ENCODE results near the gene SLC4A1AP.
"Not testable (repeated sequence)": the region's sequence is repeated elsewhere in the genome, so short reads cannot be mapped to it uniquely, and the experiment has no call there.

The SLC4A1AP gene

GRCh38 chr2:27683390-27684071 is 19.8 kb downstream of the SLC4A1AP start:
- no peak overlapping the region for H2BK120ac ChIP-seq (ENCODE audit: insufficient read depth, low read length, poor library complexity)
- H2AFZ ChIP-seq (ENCODE audit: insufficient read depth, low read length, poor library complexity) = no peak overlapping the region
- H3K9ac ChIP-seq (ENCODE audit: low read length) = no peak overlapping the region
- no peak overlapping the region for H3K14ac ChIP-seq (ENCODE audit: low read length)
- H3K4me3 ChIP-seq (ENCODE audit: low read depth, low read length) = no peak overlapping the region
- no peaks in the 10 kb centered on the region for H3K79me2 ChIP-seq (ENCODE audit: control insufficient read depth, insufficient read depth, low read length, poor library complexity)
- no peak overlapping the region for H4K8ac ChIP-seq (ENCODE audit: low read depth, low read length)
- H3K23ac ChIP-seq (ENCODE audit: low read length) = no peak overlapping the region
- H3K4me2 ChIP-seq (ENCODE audit: low read length) = no peak overlapping the region
- peaks cover 0 to 5% of the 10 kb centered on the region in 2 experiments for H3K4me1 ChIP-seq (ENCODE audit: control insufficient read depth in 1 of 2, insufficient read depth in 2 of 2, low read length in 2 of 2)
- no peak overlapping the region for H2BK12ac ChIP-seq (ENCODE audit: low read length)
- peaks cover 14 to 17% of the 10 kb centered on the region in 2 experiments for H3K36me3 ChIP-seq (ENCODE audit: control insufficient read depth in 1 of 2, insufficient read depth in 2 of 2, low read length in 2 of 2)
- H2AK5ac ChIP-seq (ENCODE audit: low read length) = no peak overlapping the region
- H3K27ac ChIP-seq (ENCODE audit: low read depth, low read length) = no peak overlapping the region
- no peak overlapping the region for H3K18ac ChIP-seq (ENCODE audit: low read length)
- H3K27me3 ChIP-seq (ENCODE audit: insufficient read depth, low read length) = no peaks in the 10 kb centered on the region
- H3K4ac ChIP-seq (ENCODE audit: low read depth, low read length) = no peak overlapping the region
- DNase-seq = peak; percentile 91 to 100
- no peak overlapping the region for H2BK5ac ChIP-seq (ENCODE audit: low read depth, low read length, poor library complexity)
- H3K9me3 ChIP-seq (ENCODE audit: insufficient read depth, low read depth, low read length) = no peaks in the 10 kb centered on the region
- no peak overlapping the region for H4K12ac ChIP-seq (ENCODE audit: low read depth, low read length)
- H3K79me1 ChIP-seq (ENCODE audit: low read length) = no peaks in the 10 kb centered on the region
- WGBS (ENCODE audit: extremely low coverage, insufficient coverage, insufficient read length) = no CpG with 5 or more reads among the region's 9 CpGs
- peak overlapping the region; percentile 6 for H4K91ac ChIP-seq (ENCODE audit: low read depth, low read length)

- H3K4ac ChIP-seq (ENCODE audit: low read depth, low read length); H3K4me2 ChIP-seq (ENCODE audit: low read length); H3K18ac ChIP-seq (ENCODE audit: low read length); H2BK120ac ChIP-seq (ENCODE audit: insufficient read depth, low read length, poor library complexity); H3K79me2 ChIP-seq (ENCODE audit: control insufficient read depth, insufficient read depth, low read length, poor library complexity); H2BK5ac ChIP-seq (ENCODE audit: low read depth, low read length, poor library complexity); H4K8ac ChIP-seq (ENCODE audit: low read depth, low read length); H2BK12ac ChIP-seq (ENCODE audit: low read length); H2AK5ac ChIP-seq (ENCODE audit: low read length); H3K4me1 ChIP-seq (ENCODE audit: control insufficient read depth in 1 of 2, insufficient read depth in 2 of 2, low read length in 2 of 2); H3K9me3 ChIP-seq (ENCODE audit: insufficient read depth, low read depth, low read length); H3K27me3 ChIP-seq (ENCODE audit: insufficient read depth, low read length); H3K23ac ChIP-seq (ENCODE audit: low read length); H4K91ac ChIP-seq (ENCODE audit: low read depth, low read length); H3K4me3 ChIP-seq (ENCODE audit: low read depth, low read length); H3K14ac ChIP-seq (ENCODE audit: low read length); H2AFZ ChIP-seq (ENCODE audit: insufficient read depth, low read length, poor library complexity); H3K27ac ChIP-seq (ENCODE audit: low read depth, low read length); H3K9ac ChIP-seq (ENCODE audit: low read length); H4K12ac ChIP-seq (ENCODE audit: low read depth, low read length); H3K79me1 ChIP-seq (ENCODE audit: low read length); DNase-seq: not testable (repeated sequence)
- peaks cover 11 to 16% of the 10 kb centered on the region in 2 experiments for H3K36me3 ChIP-seq (ENCODE audit: control insufficient read depth in 1 of 2, insufficient read depth in 2 of 2, low read length in 2 of 2)
- no CpG with 5 or more reads among the region's 1 CpG for WGBS (ENCODE audit: extremely low coverage, insufficient coverage, insufficient read length)
These were observed 21.3 kb downstream of the SLC4A1AP start for GRCh38 chr2:27685006-27685405.

GRCh38 chr2:27685577-27685976 is 21.9 kb downstream of the SLC4A1AP start:
- Histone ChIP-seq H3K23ac (ENCODE audit: low read length) (no peak overlapping the region), H4K91ac (ENCODE audit: low read depth, low read length) (no peak overlapping the region), H3K9ac (ENCODE audit: low read length) (no peak overlapping the region), H3K4me3 (ENCODE audit: low read depth, low read length) (no peak overlapping the region), H3K14ac (ENCODE audit: low read length) (no peak overlapping the region), H3K36me3 (ENCODE audit: control insufficient read depth in 1 of 2, insufficient read depth in 2 of 2, low read length in 2 of 2) (peaks cover 11 to 16% of the 10 kb centered on the region in 2 experiments), H2AFZ (ENCODE audit: insufficient read depth, low read length, poor library complexity) (no peak overlapping the region), H2AK5ac (ENCODE audit: low read length) (no peak overlapping the region), H2BK12ac (ENCODE audit: low read length) (no peak overlapping the region), H3K9me3 (ENCODE audit: insufficient read depth, low read depth, low read length) (no peaks in the 10 kb centered on the region), H2BK120ac (ENCODE audit: insufficient read depth, low read length, poor library complexity) (no peak overlapping the region), H3K79me2 (ENCODE audit: control insufficient read depth, insufficient read depth, low read length, poor library complexity) (no peaks in the 10 kb centered on the region), H3K4me1 (ENCODE audit: control insufficient read depth in 1 of 2, insufficient read depth in 2 of 2, low read length in 2 of 2) (peaks cover 0 to 5% of the 10 kb centered on the region in 2 experiments), H3K27ac (ENCODE audit: low read depth, low read length) (no peak overlapping the region), H3K4me2 (ENCODE audit: low read length) (no peak overlapping the region), H2BK5ac (ENCODE audit: low read depth, low read length, poor library complexity) (no peak overlapping the region), H3K27me3 (ENCODE audit: insufficient read depth, low read length) (no peaks in the 10 kb centered on the region), H4K12ac (ENCODE audit: low read depth, low read length) (no peak overlapping the region), H3K18ac (ENCODE audit: low read length) (no peak overlapping the region), H4K8ac (ENCODE audit: low read depth, low read length) (no peak overlapping the region), H3K4ac (ENCODE audit: low read depth, low read length) (no peak overlapping the region), H3K79me1 (ENCODE audit: low read length) (no peaks in the 10 kb centered on the region)
- no CpG with 5 or more reads among the region's 3 CpGs for WGBS (ENCODE audit: extremely low coverage, insufficient coverage, insufficient read length)
- DNase-seq = no peak

GRCh38 chr2:27687232-27687631 is 23.5 kb downstream of the SLC4A1AP start:
- no peak for DNase-seq
- Histone ChIP-seq H3K9ac (ENCODE audit: low read length) (no peak overlapping the region), H2BK12ac (ENCODE audit: low read length) (no peak overlapping the region), H3K36me3 (ENCODE audit: control insufficient read depth in 1 of 2, insufficient read depth in 2 of 2, low read length in 2 of 2) (peaks cover 11 to 18% of the 10 kb centered on the region in 2 experiments), H3K27me3 (ENCODE audit: insufficient read depth, low read length) (no peaks in the 10 kb centered on the region), H3K4me3 (ENCODE audit: low read depth, low read length) (no peak overlapping the region), H3K9me3 (ENCODE audit: insufficient read depth, low read depth, low read length) (no peaks in the 10 kb centered on the region), H3K79me1 (ENCODE audit: low read length) (no peaks in the 10 kb centered on the region), H4K12ac (ENCODE audit: low read depth, low read length) (no peak overlapping the region), H2AK5ac (ENCODE audit: low read length) (no peak overlapping the region), H4K91ac (ENCODE audit: low read depth, low read length) (no peak overlapping the region), H3K23ac (ENCODE audit: low read length) (no peak overlapping the region), H3K4ac (ENCODE audit: low read depth, low read length) (no peak overlapping the region), H4K8ac (ENCODE audit: low read depth, low read length) (no peak overlapping the region), H3K18ac (ENCODE audit: low read length) (no peak overlapping the region), H2AFZ (ENCODE audit: insufficient read depth, low read length, poor library complexity) (no peak overlapping the region), H2BK120ac (ENCODE audit: insufficient read depth, low read length, poor library complexity) (no peak overlapping the region), H3K4me2 (ENCODE audit: low read length) (no peak overlapping the region), H3K27ac (ENCODE audit: low read depth, low read length) (no peak overlapping the region), H3K79me2 (ENCODE audit: control insufficient read depth, insufficient read depth, low read length, poor library complexity) (no peaks in the 10 kb centered on the region), H3K14ac (ENCODE audit: low read length) (no peak overlapping the region), H2BK5ac (ENCODE audit: low read depth, low read length, poor library complexity) (no peak overlapping the region), H3K4me1 (ENCODE audit: control insufficient read depth in 1 of 2, insufficient read depth in 2 of 2, low read length in 2 of 2) (peaks cover 0 to 2% of the 10 kb centered on the region in 2 experiments)
- WGBS (ENCODE audit: extremely low coverage, insufficient coverage, insufficient read length) = no CpG with 5 or more reads among the region's 1 CpG
